HFFc6 (cell line): ENCODE measurements around the gene TBL1Y. TPM values are rescaled to one million over a fixed set of nuclear protein-coding genes. Genes with fewer than 3 reads are reported as not detected.
"Not testable (repeated sequence)": the region's sequence is repeated elsewhere in the genome, so short reads cannot be mapped to it uniquely, and the experiment has no call there.

Source experiments
- DNase-seq: peaks from one replicate; pipeline ENCODE4 v3.0.0-alpha.2; 2018
- H3K27ac Mint-ChIP-seq: 2 replicates; pipeline ENCODE4 v1.8.0; 2020; ENCODE audit warnings: mild to moderate bottlenecking, mixed read lengths
- H3K27me3 Mint-ChIP-seq: 2 replicates; pipeline ENCODE4 v1.8.0; 2021; ENCODE audit warnings: mild to moderate bottlenecking, moderate library complexity, mixed read lengths; ENCODE audit not compliant: insufficient read depth
- H3K36me3 Mint-ChIP-seq: 2 replicates; pipeline ENCODE4 v1.8.0; 2021; ENCODE audit warnings: low read depth, mixed read lengths
- H3K4me1 Mint-ChIP-seq: 2 replicates; pipeline ENCODE4 v1.8.0; 2020; ENCODE audit warnings: low read depth, mixed read lengths
- H3K4me3 Mint-ChIP-seq: 2 replicates; pipeline ENCODE4 v1.8.0; 2020; ENCODE audit warnings: mild to moderate bottlenecking, moderate library complexity, mixed read lengths
- H3K9me3 Mint-ChIP-seq: 2 replicates; pipeline ENCODE4 v1.8.0; 2020; ENCODE audit warnings: mild to moderate bottlenecking, mixed read lengths
- long read RNA-seq: library from polyadenylated mRNA; unstranded; transcript quantifications from one replicate; pipeline ENCODE4 v2.0.0, GENCODE V29; 2019
- total RNA-seq, 6 experiments: library from RNA; stranded (reverse); fragmentation: NEBNext Ultra II Directional; extraction: Animal tissue kit (Norgen Biotek cat#: 25700); gene quantifications; 2 replicates in 1 of 6; 3 replicates in 5 of 6; pipeline ENCODE4 v1.2.3, GENCODE V29; 2021
- TF ChIP-seq, protein P1 (sequence below): fragments of 200-600 bp; sonication (generic); IDR thresholded peaks from 2 replicates; pipeline ENCODE4 v1.5.0; 2021; ENCODE audit warnings: antibody characterized with exemption, mild to moderate bottlenecking

The TBL1Y gene
- total RNA-seq = not detected
- long read RNA-seq = 0 reads

DNA sequence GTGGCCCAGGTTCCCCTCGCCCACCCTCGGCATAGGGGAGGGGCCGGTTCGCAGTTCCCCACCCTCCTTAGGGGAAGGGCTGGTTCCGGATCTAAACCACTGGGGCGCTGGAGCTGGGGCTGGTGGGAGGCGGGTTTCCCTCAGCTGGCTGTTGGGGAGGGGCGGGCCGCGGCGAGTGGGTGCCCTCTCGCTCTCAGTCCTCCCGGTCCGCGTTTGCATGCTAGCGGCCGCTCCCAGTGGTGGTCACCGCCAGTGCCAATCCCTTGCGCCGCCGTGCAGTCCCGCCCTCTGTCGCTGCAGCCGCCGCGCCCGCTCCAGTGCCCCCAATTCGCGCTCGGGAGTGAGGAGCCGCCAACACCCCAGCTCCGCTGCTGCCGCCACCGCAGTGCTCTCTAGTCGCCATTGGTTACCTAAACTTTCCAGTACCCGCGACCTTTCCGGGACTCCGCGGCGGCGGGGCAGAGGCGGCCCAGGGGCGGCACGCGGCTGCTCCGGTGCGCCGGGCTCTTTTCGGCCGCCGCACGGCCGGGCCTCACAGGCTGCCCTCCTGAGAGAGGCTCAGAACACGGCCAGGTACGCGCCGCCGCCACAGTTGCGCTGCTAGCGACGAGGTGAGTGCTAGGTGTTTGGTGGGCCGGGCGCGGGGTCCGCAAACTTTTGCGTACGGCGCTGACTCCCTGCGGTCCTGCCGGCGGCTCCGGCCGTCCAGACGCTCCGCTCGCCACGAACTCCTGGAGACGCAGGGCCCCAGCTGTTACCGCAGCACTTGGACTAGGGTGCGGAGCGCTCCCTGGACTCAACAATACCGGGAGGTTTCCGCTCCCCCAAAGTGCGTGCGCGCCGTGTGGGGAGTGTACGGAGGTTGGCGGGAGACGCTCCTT lies at the start of gene TBL1Y:
Gene TBL1Y, plus strand, starts transcription at position 326 of the 881 bp plus-strand sequence. CDS start 114,388 bp downstream, outside the sequence.
- H3K27me3 Mint-ChIP-seq = no peaks in the 10 kb centered on the region
- TF ChIP-seq, protein P1, sequence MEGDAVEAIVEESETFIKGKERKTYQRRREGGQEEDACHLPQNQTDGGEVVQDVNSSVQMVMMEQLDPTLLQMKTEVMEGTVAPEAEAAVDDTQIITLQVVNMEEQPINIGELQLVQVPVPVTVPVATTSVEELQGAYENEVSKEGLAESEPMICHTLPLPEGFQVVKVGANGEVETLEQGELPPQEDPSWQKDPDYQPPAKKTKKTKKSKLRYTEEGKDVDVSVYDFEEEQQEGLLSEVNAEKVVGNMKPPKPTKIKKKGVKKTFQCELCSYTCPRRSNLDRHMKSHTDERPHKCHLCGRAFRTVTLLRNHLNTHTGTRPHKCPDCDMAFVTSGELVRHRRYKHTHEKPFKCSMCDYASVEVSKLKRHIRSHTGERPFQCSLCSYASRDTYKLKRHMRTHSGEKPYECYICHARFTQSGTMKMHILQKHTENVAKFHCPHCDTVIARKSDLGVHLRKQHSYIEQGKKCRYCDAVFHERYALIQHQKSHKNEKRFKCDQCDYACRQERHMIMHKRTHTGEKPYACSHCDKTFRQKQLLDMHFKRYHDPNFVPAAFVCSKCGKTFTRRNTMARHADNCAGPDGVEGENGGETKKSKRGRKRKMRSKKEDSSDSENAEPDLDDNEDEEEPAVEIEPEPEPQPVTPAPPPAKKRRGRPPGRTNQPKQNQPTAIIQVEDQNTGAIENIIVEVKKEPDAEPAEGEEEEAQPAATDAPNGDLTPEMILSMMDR = no peak
- no peak within 1 kb of the TSS for H3K4me3 Mint-ChIP-seq

DNA sequence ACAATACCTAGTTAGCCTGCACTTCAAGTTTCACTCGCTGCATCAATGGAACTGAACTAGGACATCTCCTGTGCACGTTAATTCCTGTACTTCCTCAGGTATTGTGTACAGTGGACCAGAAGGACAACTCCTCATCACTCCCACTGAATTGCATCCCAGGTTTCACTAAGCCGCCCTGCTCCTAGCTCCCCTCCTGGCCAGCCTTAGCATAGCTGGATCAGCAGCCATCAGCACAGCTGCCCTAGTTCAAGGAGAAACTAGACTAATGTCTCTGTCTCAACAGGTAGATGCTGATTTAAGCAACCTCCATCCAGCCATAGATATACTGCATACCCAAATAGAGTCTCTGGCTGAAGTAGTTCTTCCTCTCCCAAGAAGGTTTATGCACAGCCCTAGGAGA lies 16.0 kb upstream of the TBL1Y start:
- TF ChIP-seq, protein P1 = no peak
- Mint-ChIP-seq H3K9me3 (peaks cover 11% of the 10 kb centered on the region; the same call in 1 of the 2 replicates), H3K36me3 (no peaks in the 10 kb centered on the region), H3K27ac (no peak overlapping the region), H3K4me3 (no peak overlapping the region), H3K27me3 (no peaks in the 10 kb centered on the region), H3K4me1 (no peaks in the 10 kb centered on the region)
- DNase-seq = no peak

More for the DNA sequence above, at the start of gene TBL1Y:
- no peak for DNase-seq
- no peaks in the 10 kb centered on the region for H3K9me3 Mint-ChIP-seq
- no peaks in the 10 kb centered on the region for H3K4me1 Mint-ChIP-seq
- no peak within 1 kb of the TSS for H3K27ac Mint-ChIP-seq
- no peaks in the 10 kb centered on the region for H3K36me3 Mint-ChIP-seq

DNA sequence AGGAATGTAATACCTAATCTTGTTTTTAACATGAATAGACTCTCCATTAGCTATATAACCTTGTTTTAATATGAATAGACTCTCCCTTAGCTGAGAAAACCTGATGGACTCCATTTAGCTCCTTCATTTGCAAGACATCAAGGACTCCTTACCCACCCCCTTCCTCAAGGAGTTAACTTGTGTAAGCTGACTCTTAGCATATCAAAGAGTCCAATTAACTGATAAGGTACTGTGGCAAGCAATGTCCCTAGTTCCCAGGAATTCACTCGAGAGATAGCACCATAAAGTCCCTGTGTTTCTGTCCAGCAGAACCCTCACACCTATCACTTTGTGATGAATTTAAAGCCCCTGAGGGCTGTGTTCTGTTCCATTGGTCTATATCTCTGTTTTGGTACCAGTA lies 15.3 kb upstream of the TBL1Y start:
- H3K36me3 Mint-ChIP-seq = no peaks in the 10 kb centered on the region
- H3K27me3 Mint-ChIP-seq = no peaks in the 10 kb centered on the region
- H3K27ac Mint-ChIP-seq = no peak overlapping the region
- peaks cover 11% of the 10 kb centered on the region; the same call in 1 of the 2 replicates for H3K9me3 Mint-ChIP-seq
- no peak overlapping the region for H3K4me3 Mint-ChIP-seq
- no peak for DNase-seq
- no peaks in the 10 kb centered on the region for H3K4me1 Mint-ChIP-seq
- TF ChIP-seq, protein P1 = no peak

DNA sequence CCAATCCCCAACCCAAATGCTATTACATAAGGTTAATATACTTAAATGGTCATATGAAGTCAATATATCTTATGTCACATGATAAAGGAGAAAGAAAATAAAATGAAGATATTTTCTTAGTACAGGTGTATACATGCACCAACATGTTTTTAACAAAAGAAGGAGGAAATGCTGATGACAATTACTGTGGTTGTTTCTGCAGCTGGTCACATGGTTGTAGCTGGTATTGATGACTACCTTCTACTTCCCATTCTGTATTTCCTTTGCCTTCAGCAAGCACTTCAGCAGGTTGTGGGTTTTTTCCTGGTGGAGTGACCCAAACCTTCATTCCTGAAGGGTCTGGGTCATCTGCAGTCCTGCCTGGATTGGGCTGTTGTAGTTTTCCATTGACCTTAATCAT lies 8.4 kb upstream of the TBL1Y start:
- DNase-seq, H3K4me1 Mint-ChIP-seq, H3K27ac Mint-ChIP-seq, H3K27me3 Mint-ChIP-seq, H3K4me3 Mint-ChIP-seq, H3K36me3 Mint-ChIP-seq, H3K9me3 Mint-ChIP-seq: not testable (repeated sequence)

DNA sequence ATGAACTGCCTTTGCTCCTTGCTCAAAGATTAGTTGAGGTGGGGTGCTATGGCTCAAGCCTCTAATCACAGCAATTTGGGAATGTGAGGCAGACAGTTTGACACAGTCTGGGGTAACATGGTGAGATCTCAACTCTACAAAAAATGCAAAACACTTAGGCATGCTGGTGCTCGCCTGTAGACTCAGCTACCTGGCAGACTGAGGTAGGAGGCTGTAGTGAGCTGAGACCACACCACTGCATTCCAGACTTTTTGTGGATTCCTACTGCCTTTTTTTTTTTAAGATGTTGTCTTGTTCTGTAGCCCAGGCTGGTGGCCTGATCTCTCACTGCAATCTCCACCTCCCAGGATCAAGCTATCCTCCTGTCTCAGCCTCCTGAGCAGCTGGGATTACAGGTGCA lies 2.9 kb upstream of the TBL1Y start:
- Mint-ChIP-seq H3K4me3 (no peak overlapping the region), H3K36me3 (no peaks in the 10 kb centered on the region), H3K4me1 (no peaks in the 10 kb centered on the region), H3K9me3 (no peaks in the 10 kb centered on the region), H3K27me3 (no peaks in the 10 kb centered on the region), H3K27ac (no peak overlapping the region)
- no peak for DNase-seq
- TF ChIP-seq, protein P1 = no peak

DNA sequence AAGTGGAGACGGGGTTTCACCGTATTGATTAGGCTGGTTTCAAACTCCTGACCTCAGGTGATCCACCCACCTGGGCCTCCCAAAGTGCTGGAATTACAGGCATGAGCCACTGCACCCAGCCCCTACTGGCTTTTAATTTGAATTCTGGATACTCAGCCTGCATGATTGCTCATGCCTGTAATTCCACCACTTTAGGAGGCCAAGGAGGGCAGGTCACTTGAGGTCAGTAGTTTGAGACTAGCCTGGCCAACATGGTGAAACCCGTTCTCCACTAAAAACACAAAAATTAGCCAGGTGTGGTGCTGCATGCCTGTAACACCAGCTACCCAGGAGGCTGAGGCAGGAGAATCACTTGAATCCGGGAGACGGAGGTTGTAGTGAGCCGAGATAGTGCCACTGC lies 2.5 kb upstream of the TBL1Y start:
- not testable (repeated sequence) for H3K27ac Mint-ChIP-seq, H3K4me1 Mint-ChIP-seq, H3K4me3 Mint-ChIP-seq, H3K9me3 Mint-ChIP-seq, H3K36me3 Mint-ChIP-seq, H3K27me3 Mint-ChIP-seq, DNase-seq
